K562 (cell line): ENCODE results near the gene LSM11. TPM values are rescaled to one million over a fixed set of nuclear protein-coding genes. Genes with fewer than 3 reads are reported as not detected.

ENCODE experiments used
- BHLHE40 ChIP-seq: IDR thresholded peaks from 2 replicates; pipeline ENCODE4 v1.6.1; 2011; ENCODE audit warnings: low read length, improper control_type of control experiment
- CCNT2 ChIP-seq: IDR thresholded peaks from 2 replicates; pipeline ENCODE4 v1.6.1; 2011; ENCODE audit warnings: borderline replicate concordance, low read depth, mild to moderate bottlenecking, moderate library complexity, mixed read lengths, low read length; ENCODE audit not compliant: insufficient read length; ENCODE audit errors: extremely low read depth
- CHD4 ChIP-seq: fragments of 200-600 bp; sonication (generic); IDR thresholded peaks from 3 replicates; pipeline ENCODE4 v1.6.1; 2012; ENCODE audit warnings: low read depth, mild to moderate bottlenecking, mixed read lengths, low read length, inconsistent platforms; ENCODE audit not compliant: insufficient read depth, insufficient replicate concordance, poor library complexity, severe bottlenecking
- DACH1 ChIP-seq: fragments of 450-650 bp; IDR thresholded peaks from 2 replicates; pipeline ENCODE4 v1.6.1; 2018; ENCODE audit not compliant: partially characterized antibody
- HMGN3 ChIP-seq: IDR thresholded peaks from 2 replicates; pipeline ENCODE4 v1.6.1; 2011; ENCODE audit warnings: borderline replicate concordance, low read depth, mild to moderate bottlenecking, mixed read lengths, low read length; ENCODE audit not compliant: insufficient read length; ENCODE audit errors: extremely low read depth
- HNRNPK ChIP-seq: fragments of 200-400 bp; formaldehyde crosslinking; IDR thresholded peaks from one replicate; pipeline ENCODE4 v1.6.1; 2018; ENCODE audit warnings: mild to moderate bottlenecking, low read depth, low read length; ENCODE audit not compliant: poor library complexity, severe bottlenecking
- KHSRP ChIP-seq: fragments of 450-650 bp; IDR thresholded peaks from 2 replicates; pipeline ENCODE4 v1.6.1; 2017
- PHF20 ChIP-seq: fragments of 450-650 bp; IDR thresholded peaks from 2 replicates; pipeline ENCODE4 v1.6.1; 2018; ENCODE audit not compliant: partially characterized antibody
- PHTF2 ChIP-seq: fragments of 250-450 bp; sonication (Bioruptor Pico); IDR thresholded peaks from 2 replicates; pipeline ENCODE4 v1.5.0; 2021; ENCODE audit warnings: mild to moderate bottlenecking
- SREBF2 ChIP-seq: sonication (generic); formaldehyde crosslinking; IDR thresholded peaks from 2 replicates; pipeline ENCODE4 v1.4.0; 2020; ENCODE audit warnings: mild to moderate bottlenecking, missing genetic modification reagents
- TAF7 ChIP-seq: fragments of 450-650 bp; IDR thresholded peaks from 2 replicates; pipeline ENCODE4 v1.6.1; 2016; ENCODE audit warnings: missing genetic modification characterization, missing compliant biosample characterization
- TBL1XR1 ChIP-seq, 2 experiments: IDR thresholded peaks; 2 replicates each; pipeline ENCODE4 v1.6.1; 2012; ENCODE audit warnings: improper control_type of control experiment in 2 of 2, low read length in 2 of 2, mild to moderate bottlenecking in 1 of 2
- ZNF3 ChIP-seq: fragments of 250-450 bp; sonication (Bioruptor Pico); IDR thresholded peaks from 2 replicates; pipeline ENCODE4 v1.5.0; 2021; ENCODE audit warnings: mild to moderate bottlenecking, moderate library complexity
- polyA plus RNA-seq, 8 experiments: library from polyadenylated mRNA; depleted of rRNA in 4 of 8; stranded (reverse) in 5 of 8; unstranded in 3 of 8; fragments of >200 nt; fragmentation: Nextera tagmentation in 2 of 8; fragmentation: Illumina TruSeq in 1 of 8; extraction: Ambion mirVana in 2 of 8; extraction: Trizol in 1 of 8; gene quantifications; 2 replicates each; pipeline versions ENCODE4 v1.2.1 to v1.2.3, GENCODE V29; 2011 to 2014; ENCODE audit warnings: inconsistent platforms in 1 of 8, missing spikeins in 1 of 8
- total RNA-seq, 7 experiments: library from RNA; depleted of rRNA in 6 of 7; stranded (reverse); fragments of >200 nt in 6 of 7; fragmentation: Illumina TruSeq in 2 of 7; extraction: Trizol in 2 of 7; gene quantifications; 2 replicates each; pipeline versions ENCODE4 v1.2.1 to v1.2.3, GENCODE V29; 2011 to 2021; ENCODE audit warnings: low replicate concordance in 1 of 7
- TF ChIP-seq, protein P1 (sequence below): fragments of 250-450 bp; sonication (Bioruptor Pico); IDR thresholded peaks from 2 replicates; pipeline ENCODE4 v1.8.0; 2021; ENCODE audit warnings: moderate library complexity, mild to moderate bottlenecking, inconsistent platforms
- TF ChIP-seq, protein P2 (sequence below): fragments of 450-650 bp; formaldehyde crosslinking; IDR thresholded peaks from 2 replicates; pipeline ENCODE4 v1.4.0; 2022; ENCODE audit warnings: missing genetic modification characterization

The LSM11 gene
- total and polyA plus RNA-seq, 9 of the 15 experiments (the other 6 are each of a cell fraction or from before 2014, with no cell fraction given) = 1.8 to 9.4 (median 4.7) TPM

DNA sequence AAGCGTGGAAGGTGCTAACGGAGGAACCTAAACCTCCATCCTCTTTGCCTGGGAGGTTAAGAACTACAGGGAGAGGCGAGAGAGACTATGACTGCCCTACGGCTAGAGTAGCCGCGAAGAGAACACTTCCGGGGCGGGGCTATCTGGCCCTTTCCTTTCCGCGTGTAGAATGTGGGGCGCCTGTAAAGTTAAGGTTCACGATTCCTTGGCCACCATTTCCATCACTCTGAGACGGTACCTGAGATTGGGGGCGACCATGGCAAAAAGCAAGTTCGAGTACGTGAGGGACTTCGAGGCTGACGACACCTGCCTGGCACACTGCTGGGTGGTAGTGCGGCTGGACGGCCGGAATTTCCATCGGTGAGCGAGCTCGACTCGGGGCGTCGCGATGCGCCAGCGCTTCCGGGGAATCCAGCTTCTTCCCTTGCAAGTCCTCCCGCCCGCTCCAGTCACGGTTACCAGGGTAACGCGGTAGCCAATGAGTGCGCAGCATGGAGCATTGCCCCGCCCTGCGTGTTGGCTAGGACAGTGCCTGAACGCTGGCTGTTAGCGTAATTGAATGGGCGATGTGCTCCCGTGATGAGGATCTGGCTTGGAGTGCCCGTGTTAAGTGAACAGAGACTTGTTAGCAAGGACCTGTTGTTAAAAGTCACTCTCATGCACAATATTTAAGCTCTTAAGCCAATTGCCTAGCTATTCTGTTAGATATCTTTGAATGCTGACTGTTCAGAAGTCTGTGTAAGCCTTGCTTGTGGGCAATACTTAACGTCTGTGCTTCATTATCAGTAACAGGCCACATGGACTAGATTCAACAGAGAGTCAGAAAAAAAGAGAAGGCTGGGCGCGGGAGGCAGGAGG lies 12.0 kb upstream of the LSM11 start, which contains the start of gene THG1L (continued):
- TF ChIP-seq DACH1 (no peak), CHD4 (no peak), TBL1XR1 (IDR thresholded peaks at IDR 0.05; ENCODE audit: low read length in 2 of 2) (no peak), BHLHE40 (peak; percentile 57), PHF20 (peak; percentile 92), SREBF2 (no peak), KHSRP (no peak), HMGN3 (no peak), CCNT2 (no peak), TAF7 (tag) (peak; percentile 74), ZNF3 (CRISPR knock-in tag) (no peak), HNRNPK (no peak), PHTF2 (CRISPR knock-in tag) (no peak)
- TF ChIP-seq, protein P1, sequence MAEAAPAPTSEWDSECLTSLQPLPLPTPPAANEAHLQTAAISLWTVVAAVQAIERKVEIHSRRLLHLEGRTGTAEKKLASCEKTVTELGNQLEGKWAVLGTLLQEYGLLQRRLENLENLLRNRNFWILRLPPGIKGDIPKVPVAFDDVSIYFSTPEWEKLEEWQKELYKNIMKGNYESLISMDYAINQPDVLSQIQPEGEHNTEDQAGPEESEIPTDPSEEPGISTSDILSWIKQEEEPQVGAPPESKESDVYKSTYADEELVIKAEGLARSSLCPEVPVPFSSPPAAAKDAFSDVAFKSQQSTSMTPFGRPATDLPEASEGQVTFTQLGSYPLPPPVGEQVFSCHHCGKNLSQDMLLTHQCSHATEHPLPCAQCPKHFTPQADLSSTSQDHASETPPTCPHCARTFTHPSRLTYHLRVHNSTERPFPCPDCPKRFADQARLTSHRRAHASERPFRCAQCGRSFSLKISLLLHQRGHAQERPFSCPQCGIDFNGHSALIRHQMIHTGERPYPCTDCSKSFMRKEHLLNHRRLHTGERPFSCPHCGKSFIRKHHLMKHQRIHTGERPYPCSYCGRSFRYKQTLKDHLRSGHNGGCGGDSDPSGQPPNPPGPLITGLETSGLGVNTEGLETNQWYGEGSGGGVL = no peak
- TF ChIP-seq, protein P2, sequence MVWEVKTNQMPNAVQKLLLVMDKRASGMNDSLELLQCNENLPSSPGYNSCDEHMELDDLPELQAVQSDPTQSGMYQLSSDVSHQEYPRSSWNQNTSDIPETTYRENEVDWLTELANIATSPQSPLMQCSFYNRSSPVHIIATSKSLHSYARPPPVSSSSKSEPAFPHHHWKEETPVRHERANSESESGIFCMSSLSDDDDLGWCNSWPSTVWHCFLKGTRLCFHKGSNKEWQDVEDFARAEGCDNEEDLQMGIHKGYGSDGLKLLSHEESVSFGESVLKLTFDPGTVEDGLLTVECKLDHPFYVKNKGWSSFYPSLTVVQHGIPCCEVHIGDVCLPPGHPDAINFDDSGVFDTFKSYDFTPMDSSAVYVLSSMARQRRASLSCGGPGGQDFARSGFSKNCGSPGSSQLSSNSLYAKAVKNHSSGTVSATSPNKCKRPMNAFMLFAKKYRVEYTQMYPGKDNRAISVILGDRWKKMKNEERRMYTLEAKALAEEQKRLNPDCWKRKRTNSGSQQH = peak; percentile 23; the same call in 1 of the 2 replicates
